ENCODE measurements around the gene KPNA1.
"Not testable (repeated sequence)": the region's sequence is repeated elsewhere in the genome, so short reads cannot be mapped to it uniquely, and the experiment has no call there.

KPNA1 gene

GRCh38 chr3:122516846-122517360 lies 2.2 kb upstream of the KPNA1 start:
- no peak for DNase-seq

DNA sequence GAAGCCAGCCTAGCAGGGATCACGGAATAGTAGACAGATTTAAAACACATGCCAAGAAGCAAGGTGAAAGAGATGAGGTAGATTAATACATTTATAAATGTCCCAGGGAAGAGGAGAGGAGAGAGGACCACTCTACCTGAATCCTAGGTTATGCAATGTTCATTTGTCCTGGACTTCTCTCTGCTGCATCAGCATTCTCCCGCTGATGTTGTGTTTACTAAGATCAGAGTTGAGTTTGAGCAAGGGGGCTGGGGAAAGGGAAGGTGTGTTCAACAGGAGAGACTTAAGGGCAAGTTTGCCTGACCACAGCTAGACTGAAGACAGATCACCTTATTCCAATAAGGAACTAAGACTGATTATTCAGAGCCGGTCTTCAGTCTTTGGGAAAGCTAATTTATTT lies 1.1 kb upstream of the KPNA1 start:
- no peak for DNase-seq

DNA sequence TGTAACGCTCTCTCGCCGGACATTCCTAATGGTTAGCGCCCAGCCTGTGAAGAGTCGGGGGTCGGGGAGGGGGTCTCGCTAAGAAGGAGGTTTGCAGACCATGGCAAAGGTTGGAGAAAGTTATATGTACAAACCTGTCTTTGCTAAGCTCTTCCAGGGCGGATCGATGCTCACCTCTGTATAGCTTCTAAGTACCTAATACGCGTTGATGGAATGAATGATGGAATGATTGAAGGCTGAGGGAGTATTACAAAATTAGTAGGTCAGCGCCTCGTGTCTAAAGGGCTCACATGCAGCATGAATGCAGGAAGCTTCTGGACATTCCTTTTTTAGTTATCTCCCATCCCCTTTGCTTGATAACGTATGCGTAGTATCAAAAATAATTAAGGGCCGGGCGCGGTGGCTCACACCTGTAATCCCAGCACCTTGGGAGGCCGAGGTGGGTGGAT lies 305 bp upstream of the KPNA1 start:
- DNase-seq: no peak

- no peak for DNase-seq
Observed at GRCh38 chr3:122513386-122514122, 1.2 kb downstream of the KPNA1 start.

DNA sequence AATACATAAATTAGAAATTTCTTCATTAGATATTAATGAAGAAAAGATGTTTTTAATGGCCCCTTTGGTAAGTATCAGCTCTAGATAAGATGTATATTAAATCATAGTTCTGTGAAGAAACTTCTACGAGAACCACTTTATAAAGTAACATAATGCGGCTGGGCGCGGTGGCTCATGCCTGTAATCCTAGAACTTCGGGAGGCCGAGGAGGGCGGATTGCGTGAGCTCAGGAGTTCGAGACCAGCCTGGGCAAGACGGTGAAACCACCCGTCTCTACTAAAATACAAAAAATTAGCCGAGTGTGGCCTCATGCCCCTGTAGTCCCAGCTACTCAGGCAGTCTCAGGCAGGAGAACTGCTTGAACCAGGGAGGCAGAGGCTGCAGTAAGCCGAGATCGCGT lies 2.5 kb downstream of the KPNA1 start:
- no peak for DNase-seq

- no peak for DNase-seq
Observed at GRCh38 chr3:122510878-122511535, 3.7 kb downstream of the KPNA1 start.

- not testable (repeated sequence) for DNase-seq
Observed at GRCh38 chr3:122508944-122509343, 5.8 kb downstream of the KPNA1 start.

- no peak for DNase-seq
Observed at GRCh38 chr3:122508135-122508914, 6.4 kb downstream of the KPNA1 start.

DNA sequence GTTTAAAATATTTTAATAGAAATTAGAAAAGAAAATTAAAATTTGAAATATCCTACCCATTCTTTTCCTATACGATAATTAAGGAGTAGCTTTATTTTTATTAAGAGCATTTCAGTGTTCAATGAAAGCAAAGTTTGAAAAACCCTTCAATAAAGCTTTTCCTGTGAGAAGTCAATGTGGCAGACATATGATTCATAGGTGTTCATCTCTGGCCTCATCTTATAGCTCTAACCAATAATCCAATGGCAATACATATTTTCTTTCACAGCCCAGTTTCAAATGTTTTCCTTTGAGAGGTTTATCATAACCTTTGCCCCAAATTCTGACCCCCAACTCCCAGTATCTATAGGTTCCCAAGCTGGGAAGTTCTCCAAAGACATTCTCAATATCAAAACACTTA lies 8.3 kb downstream of the KPNA1 start:
- no peak for DNase-seq

DNA sequence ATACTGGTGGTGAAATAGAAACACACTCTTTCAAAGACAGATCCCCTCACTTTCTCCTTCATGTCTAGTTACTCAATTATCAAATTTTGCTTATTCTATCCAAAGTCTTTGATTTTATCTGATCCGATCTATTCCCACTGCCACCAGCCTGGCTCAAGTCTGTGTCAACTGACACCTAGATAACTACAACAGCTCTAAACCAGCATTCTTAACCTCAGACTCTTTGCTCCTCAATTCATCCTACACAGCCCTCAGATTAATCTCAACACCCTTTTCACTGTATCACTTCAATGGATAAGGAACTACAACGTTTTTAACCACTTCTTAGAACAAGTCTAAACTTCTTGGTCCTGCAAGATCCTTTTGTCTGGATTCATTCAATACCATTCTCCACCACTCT lies 9.1 kb downstream of the KPNA1 start:
- no peak for DNase-seq

DNA sequence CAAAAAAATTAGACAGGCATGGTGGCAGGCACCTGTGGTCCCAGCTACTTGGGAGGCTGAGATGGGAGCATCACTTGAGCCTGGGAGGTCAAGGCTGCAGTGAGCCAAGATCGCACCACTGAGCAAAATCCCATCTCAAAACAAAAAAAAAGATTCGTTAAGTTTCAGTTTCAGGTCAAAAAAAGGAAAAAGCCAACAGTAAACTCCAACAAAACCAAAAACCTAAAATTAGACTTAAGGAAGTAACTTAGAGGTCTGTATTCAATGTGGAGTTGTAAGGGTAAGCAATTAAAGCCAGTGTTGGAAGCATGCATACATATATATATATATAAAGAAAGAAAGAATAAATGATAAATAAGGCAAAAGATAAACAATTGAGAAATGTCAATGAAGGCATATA lies 11.8 kb downstream of the KPNA1 start:
- DNase-seq: no peak

DNA sequence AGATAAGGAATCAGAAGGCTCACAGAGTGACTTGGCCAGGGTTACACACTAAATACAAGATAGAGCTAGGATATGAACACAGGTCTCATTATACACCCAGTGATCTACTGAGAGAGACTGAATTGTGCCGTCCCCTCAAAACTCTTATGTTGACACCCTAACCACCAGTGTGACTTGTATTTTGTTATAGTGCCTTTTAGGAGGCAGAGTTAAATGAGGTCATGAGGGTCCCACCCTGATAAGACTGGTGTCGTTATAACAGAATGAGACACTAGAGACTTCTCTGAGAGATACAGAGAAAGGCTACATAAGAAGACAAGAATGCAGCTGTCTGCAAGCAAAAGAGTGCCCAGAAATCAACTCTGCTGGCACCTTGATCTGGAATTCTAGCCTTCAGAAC lies 12.6 kb downstream of the KPNA1 start:
- no peak for DNase-seq

DNA sequence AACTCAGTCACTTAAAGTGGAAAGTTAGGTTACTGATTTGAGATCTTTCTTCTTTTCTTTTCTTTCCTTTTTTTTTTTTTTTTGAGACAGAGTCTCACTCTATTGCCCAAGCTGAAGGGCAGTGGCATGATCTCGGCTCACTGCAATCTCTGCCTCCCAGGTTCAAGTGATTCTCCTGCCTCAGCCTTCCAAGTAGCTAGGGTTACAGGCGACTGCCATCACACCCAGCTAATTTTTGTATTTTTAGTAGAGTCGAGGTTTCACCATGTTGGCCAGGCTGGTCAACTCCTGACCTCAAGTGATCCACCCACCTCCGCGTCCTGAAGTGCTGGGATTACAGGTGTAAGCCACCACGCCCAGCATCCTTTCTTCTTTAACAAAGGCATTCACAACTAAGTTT lies 13.8 kb downstream of the KPNA1 start:
- not testable (repeated sequence) for DNase-seq

DNA sequence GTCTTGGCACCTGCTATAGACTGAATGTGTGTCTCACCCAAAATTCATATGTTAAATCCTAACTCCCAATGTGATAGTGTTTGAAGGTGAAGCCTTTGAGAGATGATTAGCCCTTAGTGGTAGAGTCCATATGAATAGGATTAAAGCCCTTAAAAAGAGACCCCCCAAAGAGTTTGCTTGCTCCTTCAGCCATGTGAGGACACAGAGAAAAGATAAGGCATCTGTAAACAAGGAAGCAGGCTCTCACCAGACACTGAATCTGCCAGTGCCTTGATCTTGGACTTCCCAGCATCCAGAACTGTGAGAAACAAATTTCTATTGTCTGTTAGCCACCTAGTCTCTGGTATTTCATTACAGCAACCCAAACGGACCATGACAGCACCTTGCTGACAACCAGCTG lies 16.6 kb downstream of the KPNA1 start:
- no peak for DNase-seq

- DNase-seq: no peak
Observed at GRCh38 chr3:122497425-122497824, 17.3 kb downstream of the KPNA1 start.

GRCh38 chr3:122496508-122496907 lies 18.2 kb downstream of the KPNA1 start:
- no peak for DNase-seq

- DNase-seq: no peak
Observed at GRCh38 chr3:122493296-122493695, 21.4 kb downstream of the KPNA1 start.

GRCh38 chr3:122488262-122488973 lies 26.3 kb downstream of the KPNA1 start:
- no peak for DNase-seq

DNA sequence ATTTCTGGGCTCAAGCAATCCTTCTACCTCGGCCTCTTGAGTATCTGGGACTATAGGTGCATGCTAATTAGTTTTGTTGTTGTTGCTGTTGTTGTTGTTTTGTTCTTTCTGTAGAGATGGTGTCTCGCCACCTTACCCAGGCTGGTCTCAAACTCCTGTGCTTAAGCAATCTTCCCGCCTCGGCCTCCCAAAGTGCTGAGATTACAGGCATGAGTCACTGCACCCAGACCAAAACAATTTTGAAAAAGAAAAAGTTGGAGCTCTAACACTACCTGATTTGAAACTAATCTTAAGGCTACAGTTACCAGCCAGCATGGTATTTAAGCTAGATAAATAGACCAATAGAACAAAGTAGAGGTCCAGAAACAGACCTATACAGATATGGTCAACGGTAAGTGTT lies 29.8 kb downstream of the KPNA1 start:
- no peak for DNase-seq

- DNase-seq: no peak
Observed at GRCh38 chr3:122481390-122481789, 33.3 kb downstream of the KPNA1 start.

DNA sequence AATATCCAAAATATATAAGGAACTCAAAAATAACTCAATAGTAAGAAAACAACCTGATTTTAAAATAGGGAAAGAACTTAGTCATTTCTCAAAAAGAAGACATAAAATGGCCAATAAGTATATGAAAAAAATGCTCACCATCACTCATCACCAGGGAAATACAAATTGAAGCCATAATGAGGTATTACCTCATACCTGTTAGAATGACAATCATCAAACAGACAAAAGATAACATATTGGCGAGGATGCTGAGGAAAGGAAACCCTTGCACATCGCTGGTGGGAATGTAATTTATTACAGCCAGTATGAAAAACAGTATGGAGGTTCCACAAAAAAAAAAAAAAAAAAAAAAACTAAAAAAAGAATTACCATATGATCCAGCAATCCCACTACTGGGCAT lies 38.2 kb downstream of the KPNA1 start:
- no peak for DNase-seq

- DNase-seq: no peak
Observed at GRCh38 chr3:122475316-122475715, 39.4 kb downstream of the KPNA1 start.

- no peak for DNase-seq
Observed at GRCh38 chr3:122469659-122470058, 45.1 kb downstream of the KPNA1 start.

Measured in activated CD4-positive, CD25-positive, alpha-beta regulatory T cell (primary cell).